GM23338 (cell line): ENCODE data around the gene MICAL3. TPM values are rescaled to one million over a fixed set of nuclear protein-coding genes. Genes with fewer than 3 reads are reported as not detected.

ENCODE experiments used
- ATAC-seq: fragments of 200-7000 bp; cut with Tn5 transposase; 3 replicates; pipeline ENCODE4 v1.9.1; 2020
- DNase-seq: peaks from one replicate; pipeline ENCODE4 v3.0.0-alpha.2; 2015; ENCODE audit warnings: low spot score
- H2AFZ ChIP-seq: fragments of 200-600 bp; sonication (generic); 2 replicates; pipeline ENCODE4 v1.8.0; 2016; ENCODE audit warnings: antibody characterized with exemption, mild to moderate bottlenecking, moderate library complexity
- H3F3A ChIP-seq: fragments of 200-600 bp; sonication (generic); replicated peaks from 2 replicates; pipeline ENCODE4 v1.8.0; 2017; ENCODE audit warnings: antibody characterized with exemption, mixed run types, low read depth
- H3K27ac ChIP-seq: fragments of 200-600 bp; sonication (generic); 2 replicates; pipeline ENCODE4 v1.6.1; 2016; ENCODE audit warnings: low read depth
- H3K27me3 ChIP-seq: fragments of 200-600 bp; sonication (generic); 2 replicates; pipeline ENCODE4 v1.8.0; 2016; ENCODE audit warnings: mild to moderate bottlenecking, mixed run types, moderate library complexity; ENCODE audit not compliant: insufficient read depth
- H3K36me3 ChIP-seq: fragments of 200-600 bp; sonication (generic); 2 replicates; pipeline ENCODE4 v1.8.0; 2016; ENCODE audit warnings: mild to moderate bottlenecking; ENCODE audit not compliant: insufficient read depth
- H3K4me1 ChIP-seq: fragments of 200-600 bp; sonication (generic); 2 replicates; pipeline ENCODE4 v1.8.0; 2016; ENCODE audit warnings: mild to moderate bottlenecking, moderate library complexity; ENCODE audit not compliant: insufficient read depth
- H3K4me2 ChIP-seq: fragments of 200-600 bp; sonication (generic); 2 replicates; pipeline ENCODE4 v1.7.1; 2017; ENCODE audit warnings: mixed run types
- H3K4me3 ChIP-seq: fragments of 200-600 bp; sonication (generic); 2 replicates; pipeline ENCODE4 v1.6.1; 2016; ENCODE audit warnings: mixed run types
- H3K79me2 ChIP-seq: fragments of 200-600 bp; sonication (generic); replicated peaks from 2 replicates; pipeline ENCODE4 v1.8.0; 2017; ENCODE audit warnings: mild to moderate bottlenecking; ENCODE audit not compliant: insufficient read depth
- H3K9me2 ChIP-seq: fragments of 200-600 bp; sonication (generic); 2 replicates; pipeline ENCODE4 v1.8.0; 2017; ENCODE audit not compliant: insufficient read depth
- H4K20me1 ChIP-seq: fragments of 200-600 bp; sonication (generic); replicated peaks from 2 replicates; pipeline ENCODE4 v1.8.0; 2017; ENCODE audit warnings: mild to moderate bottlenecking; ENCODE audit not compliant: insufficient read depth
- H3K27ac Mint-ChIP-seq: 2 replicates; pipeline ENCODE4 v1.8.0; 2020; ENCODE audit warnings: inconsistent platforms, mild to moderate bottlenecking, moderate library complexity, mixed read lengths
- H3K27me3 Mint-ChIP-seq: 3 replicates; pipeline ENCODE4 v1.8.0; 2022; ENCODE audit warnings: low read depth, mild to moderate bottlenecking, moderate library complexity, mixed read lengths, inconsistent platforms; ENCODE audit not compliant: insufficient read depth, poor library complexity
- H3K36me3 Mint-ChIP-seq: 3 replicates; pipeline ENCODE4 v1.8.0; 2021; ENCODE audit warnings: low read depth, mild to moderate bottlenecking, inconsistent platforms, moderate library complexity, mixed read lengths
- H3K4me1 Mint-ChIP-seq: 3 replicates; pipeline ENCODE4 v1.8.0; 2020; ENCODE audit warnings: mild to moderate bottlenecking, inconsistent platforms, mixed read lengths
- H3K4me3 Mint-ChIP-seq: 3 replicates; pipeline ENCODE4 v1.8.0; 2021; ENCODE audit warnings: moderate library complexity, mild to moderate bottlenecking, inconsistent platforms, mixed read lengths
- H3K9me3 Mint-ChIP-seq: 3 replicates; pipeline ENCODE4 v1.8.0; 2020; ENCODE audit warnings: moderate library complexity, mild to moderate bottlenecking, inconsistent platforms, mixed read lengths
- ETS1 ChIP-seq: IDR thresholded peaks from 2 replicates; pipeline ENCODE4 v1.6.1; 2016; ENCODE audit warnings: antibody characterized with exemption
- EZH2 ChIP-seq: fragments of 200-600 bp; sonication (generic); IDR thresholded peaks from one replicate; pipeline ENCODE4 v1.8.0; 2017; ENCODE audit warnings: antibody characterized with exemption, mild to moderate bottlenecking, low read depth; ENCODE audit not compliant: unreplicated experiment
- EZH2phosphoT487 ChIP-seq: fragments of 200-600 bp; sonication (generic); IDR thresholded peaks from one replicate; pipeline ENCODE4 v1.8.1; 2018; ENCODE audit warnings: antibody characterized with exemption; ENCODE audit not compliant: unreplicated experiment
- JUNB ChIP-seq: IDR thresholded peaks from one replicate; pipeline ENCODE4 v1.6.1; 2016; ENCODE audit warnings: antibody characterized with exemption; ENCODE audit not compliant: unreplicated experiment
- POLR2AphosphoS5 ChIP-seq: IDR thresholded peaks from 2 replicates; pipeline ENCODE4 v1.6.1; 2016; ENCODE audit warnings: antibody characterized with exemption, low read depth
- ZNF114 ChIP-seq: fragments of 250-450 bp; sonication (Bioruptor Pico); IDR thresholded peaks from 2 replicates; pipeline ENCODE4 v1.5.0; 2020; ENCODE audit warnings: mild to moderate bottlenecking, moderate library complexity
- polyA plus RNA-seq: library from polyadenylated mRNA; unstranded; fragments of >200 nt; fragmentation: Nextera tagmentation; extraction: Ambion mirVana; gene quantifications from 2 replicates; pipeline ENCODE4 v1.2.1, GENCODE V29; 2016
- total RNA-seq: library from RNA; depleted of rRNA; stranded (reverse); fragments of >200 nt; shearing (Covaris generic); gene quantifications from 2 replicates; pipeline ENCODE4 v1.2.3, GENCODE V29; 2014
- TF ChIP-seq, protein P1 (sequence below), 2 experiments: fragments of 200-600 bp in 1 of 2; sonication (generic) in 1 of 2; conservative IDR thresholded peaks; 2 replicates each; pipeline versions ENCODE4 v1.5.1 to v1.6.1; 2016 to 2017; ENCODE audit warnings: antibody characterized with exemption in 2 of 2, low read depth in 2 of 2, mild to moderate bottlenecking in 2 of 2, moderate library complexity in 1 of 2
- TF ChIP-seq, protein P2 (sequence below): fragments of 250-450 bp; sonication (Bioruptor Pico); IDR thresholded peaks from 2 replicates; pipeline ENCODE4 v1.5.0; 2020; ENCODE audit warnings: mild to moderate bottlenecking, moderate library complexity
- TF ChIP-seq, protein P3 (sequence below): IDR thresholded peaks from one replicate; pipeline ENCODE4 v1.6.1; 2018; ENCODE audit warnings: antibody characterized with exemption; ENCODE audit not compliant: unreplicated experiment

MICAL3 gene
- total and polyA plus RNA-seq, 2 experiments from 2014 or later: 10.1 to 33.9 TPM

- no peak for TF ChIP-seq ETS1
Observed at GRCh38 chr22:17897426-17897825, 126.9 kb downstream of the MICAL3 start (continued).

- no peaks in the 10 kb centered on the region; the same call in 1 of the 3 replicates for H3K4me1 Mint-ChIP-seq
- H3K9me3 Mint-ChIP-seq: no peaks in the 10 kb centered on the region
Observed at GRCh38 chr22:17896586-17896985, 127.8 kb downstream of the MICAL3 start.

More at GRCh38 chr22:17896586-17896985, 127.8 kb downstream of the MICAL3 start:
- TF ChIP-seq POLR2AphosphoS5: no peak
- no peak for TF ChIP-seq JUNB
- TF ChIP-seq ZNF114 (CRISPR knock-in tag): no peak
- TF ChIP-seq, protein P1, sequence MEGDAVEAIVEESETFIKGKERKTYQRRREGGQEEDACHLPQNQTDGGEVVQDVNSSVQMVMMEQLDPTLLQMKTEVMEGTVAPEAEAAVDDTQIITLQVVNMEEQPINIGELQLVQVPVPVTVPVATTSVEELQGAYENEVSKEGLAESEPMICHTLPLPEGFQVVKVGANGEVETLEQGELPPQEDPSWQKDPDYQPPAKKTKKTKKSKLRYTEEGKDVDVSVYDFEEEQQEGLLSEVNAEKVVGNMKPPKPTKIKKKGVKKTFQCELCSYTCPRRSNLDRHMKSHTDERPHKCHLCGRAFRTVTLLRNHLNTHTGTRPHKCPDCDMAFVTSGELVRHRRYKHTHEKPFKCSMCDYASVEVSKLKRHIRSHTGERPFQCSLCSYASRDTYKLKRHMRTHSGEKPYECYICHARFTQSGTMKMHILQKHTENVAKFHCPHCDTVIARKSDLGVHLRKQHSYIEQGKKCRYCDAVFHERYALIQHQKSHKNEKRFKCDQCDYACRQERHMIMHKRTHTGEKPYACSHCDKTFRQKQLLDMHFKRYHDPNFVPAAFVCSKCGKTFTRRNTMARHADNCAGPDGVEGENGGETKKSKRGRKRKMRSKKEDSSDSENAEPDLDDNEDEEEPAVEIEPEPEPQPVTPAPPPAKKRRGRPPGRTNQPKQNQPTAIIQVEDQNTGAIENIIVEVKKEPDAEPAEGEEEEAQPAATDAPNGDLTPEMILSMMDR (conservative IDR thresholded peaks at IDR 0.05; ENCODE audit: low read depth in 2 of 2): peak; percentile 60
- no peak for TF ChIP-seq EZH2
- TF ChIP-seq ETS1: no peak
- TF ChIP-seq, protein P2, sequence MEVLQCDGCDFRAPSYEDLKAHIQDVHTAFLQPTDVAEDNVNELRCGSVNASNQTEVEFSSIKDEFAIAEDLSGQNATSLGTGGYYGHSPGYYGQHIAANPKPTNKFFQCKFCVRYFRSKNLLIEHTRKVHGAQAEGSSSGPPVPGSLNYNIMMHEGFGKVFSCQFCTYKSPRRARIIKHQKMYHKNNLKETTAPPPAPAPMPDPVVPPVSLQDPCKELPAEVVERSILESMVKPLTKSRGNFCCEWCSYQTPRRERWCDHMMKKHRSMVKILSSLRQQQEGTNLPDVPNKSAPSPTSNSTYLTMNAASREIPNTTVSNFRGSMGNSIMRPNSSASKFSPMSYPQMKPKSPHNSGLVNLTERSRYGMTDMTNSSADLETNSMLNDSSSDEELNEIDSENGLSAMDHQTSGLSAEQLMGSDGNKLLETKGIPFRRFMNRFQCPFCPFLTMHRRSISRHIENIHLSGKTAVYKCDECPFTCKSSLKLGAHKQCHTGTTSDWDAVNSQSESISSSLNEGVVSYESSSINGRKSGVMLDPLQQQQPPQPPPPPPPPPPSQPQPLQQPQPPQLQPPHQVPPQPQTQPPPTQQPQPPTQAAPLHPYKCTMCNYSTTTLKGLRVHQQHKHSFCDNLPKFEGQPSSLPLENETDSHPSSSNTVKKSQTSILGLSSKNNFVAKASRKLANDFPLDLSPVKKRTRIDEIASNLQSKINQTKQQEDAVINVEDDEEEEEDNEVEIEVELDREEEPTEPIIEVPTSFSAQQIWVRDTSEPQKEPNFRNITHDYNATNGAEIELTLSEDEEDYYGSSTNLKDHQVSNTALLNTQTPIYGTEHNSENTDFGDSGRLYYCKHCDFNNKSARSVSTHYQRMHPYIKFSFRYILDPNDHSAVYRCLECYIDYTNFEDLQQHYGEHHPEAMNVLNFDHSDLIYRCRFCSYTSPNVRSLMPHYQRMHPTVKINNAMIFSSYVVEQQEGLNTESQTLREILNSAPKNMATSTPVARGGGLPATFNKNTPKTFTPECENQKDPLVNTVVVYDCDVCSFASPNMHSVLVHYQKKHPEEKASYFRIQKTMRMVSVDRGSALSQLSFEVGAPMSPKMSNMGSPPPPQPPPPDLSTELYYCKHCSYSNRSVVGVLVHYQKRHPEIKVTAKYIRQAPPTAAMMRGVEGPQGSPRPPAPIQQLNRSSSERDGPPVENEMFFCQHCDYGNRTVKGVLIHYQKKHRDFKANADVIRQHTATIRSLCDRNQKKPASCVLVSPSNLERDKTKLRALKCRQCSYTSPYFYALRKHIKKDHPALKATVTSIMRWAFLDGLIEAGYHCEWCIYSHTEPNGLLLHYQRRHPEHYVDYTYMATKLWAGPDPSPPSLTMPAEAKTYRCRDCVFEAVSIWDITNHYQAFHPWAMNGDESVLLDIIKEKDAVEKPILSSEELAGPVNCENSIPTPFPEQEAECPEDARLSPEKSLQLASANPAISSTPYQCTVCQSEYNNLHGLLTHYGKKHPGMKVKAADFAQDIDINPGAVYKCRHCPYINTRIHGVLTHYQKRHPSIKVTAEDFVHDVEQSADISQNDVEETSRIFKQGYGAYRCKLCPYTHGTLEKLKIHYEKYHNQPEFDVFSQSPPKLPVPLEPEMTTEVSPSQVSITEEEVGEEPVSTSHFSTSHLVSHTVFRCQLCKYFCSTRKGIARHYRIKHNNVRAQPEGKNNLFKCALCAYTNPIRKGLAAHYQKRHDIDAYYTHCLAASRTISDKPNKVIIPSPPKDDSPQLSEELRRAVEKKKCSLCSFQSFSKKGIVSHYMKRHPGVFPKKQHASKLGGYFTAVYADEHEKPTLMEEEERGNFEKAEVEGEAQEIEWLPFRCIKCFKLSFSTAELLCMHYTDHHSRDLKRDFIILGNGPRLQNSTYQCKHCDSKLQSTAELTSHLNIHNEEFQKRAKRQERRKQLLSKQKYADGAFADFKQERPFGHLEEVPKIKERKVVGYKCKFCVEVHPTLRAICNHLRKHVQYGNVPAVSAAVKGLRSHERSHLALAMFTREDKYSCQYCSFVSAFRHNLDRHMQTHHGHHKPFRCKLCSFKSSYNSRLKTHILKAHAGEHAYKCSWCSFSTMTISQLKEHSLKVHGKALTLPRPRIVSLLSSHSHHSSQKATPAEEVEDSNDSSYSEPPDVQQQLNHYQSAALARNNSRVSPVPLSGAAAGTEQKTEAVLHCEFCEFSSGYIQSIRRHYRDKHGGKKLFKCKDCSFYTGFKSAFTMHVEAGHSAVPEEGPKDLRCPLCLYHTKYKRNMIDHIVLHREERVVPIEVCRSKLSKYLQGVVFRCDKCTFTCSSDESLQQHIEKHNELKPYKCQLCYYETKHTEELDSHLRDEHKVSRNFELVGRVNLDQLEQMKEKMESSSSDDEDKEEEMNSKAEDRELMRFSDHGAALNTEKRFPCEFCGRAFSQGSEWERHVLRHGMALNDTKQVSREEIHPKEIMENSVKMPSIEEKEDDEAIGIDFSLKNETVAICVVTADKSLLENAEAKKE (CRISPR knock-in tag): no peak
- no peak for TF ChIP-seq EZH2phosphoT487
- TF ChIP-seq, protein P3, sequence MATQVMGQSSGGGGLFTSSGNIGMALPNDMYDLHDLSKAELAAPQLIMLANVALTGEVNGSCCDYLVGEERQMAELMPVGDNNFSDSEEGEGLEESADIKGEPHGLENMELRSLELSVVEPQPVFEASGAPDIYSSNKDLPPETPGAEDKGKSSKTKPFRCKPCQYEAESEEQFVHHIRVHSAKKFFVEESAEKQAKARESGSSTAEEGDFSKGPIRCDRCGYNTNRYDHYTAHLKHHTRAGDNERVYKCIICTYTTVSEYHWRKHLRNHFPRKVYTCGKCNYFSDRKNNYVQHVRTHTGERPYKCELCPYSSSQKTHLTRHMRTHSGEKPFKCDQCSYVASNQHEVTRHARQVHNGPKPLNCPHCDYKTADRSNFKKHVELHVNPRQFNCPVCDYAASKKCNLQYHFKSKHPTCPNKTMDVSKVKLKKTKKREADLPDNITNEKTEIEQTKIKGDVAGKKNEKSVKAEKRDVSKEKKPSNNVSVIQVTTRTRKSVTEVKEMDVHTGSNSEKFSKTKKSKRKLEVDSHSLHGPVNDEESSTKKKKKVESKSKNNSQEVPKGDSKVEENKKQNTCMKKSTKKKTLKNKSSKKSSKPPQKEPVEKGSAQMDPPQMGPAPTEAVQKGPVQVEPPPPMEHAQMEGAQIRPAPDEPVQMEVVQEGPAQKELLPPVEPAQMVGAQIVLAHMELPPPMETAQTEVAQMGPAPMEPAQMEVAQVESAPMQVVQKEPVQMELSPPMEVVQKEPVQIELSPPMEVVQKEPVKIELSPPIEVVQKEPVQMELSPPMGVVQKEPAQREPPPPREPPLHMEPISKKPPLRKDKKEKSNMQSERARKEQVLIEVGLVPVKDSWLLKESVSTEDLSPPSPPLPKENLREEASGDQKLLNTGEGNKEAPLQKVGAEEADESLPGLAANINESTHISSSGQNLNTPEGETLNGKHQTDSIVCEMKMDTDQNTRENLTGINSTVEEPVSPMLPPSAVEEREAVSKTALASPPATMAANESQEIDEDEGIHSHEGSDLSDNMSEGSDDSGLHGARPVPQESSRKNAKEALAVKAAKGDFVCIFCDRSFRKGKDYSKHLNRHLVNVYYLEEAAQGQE: no peak
- Mint-ChIP-seq H3K27ac (no peak overlapping the region), H3K36me3 (peaks cover 36% of the 10 kb centered on the region), H3K4me3 (no peak overlapping the region), H3K27me3 (peaks cover 2% of the 10 kb centered on the region)
- Histone ChIP-seq H3K27ac (no peak overlapping the region), H3K4me3 (no peak overlapping the region), H3K27me3 (no peaks in the 10 kb centered on the region), H3F3A (no peaks in the 10 kb centered on the region), H3K9me2 (no peaks in the 10 kb centered on the region), H4K20me1 (peaks cover 3% of the 10 kb centered on the region; the same call in 1 of the 2 replicates), H2AFZ (no peak overlapping the region), H3K36me3 (peaks cover 4% of the 10 kb centered on the region; the same call in 1 of the 2 replicates), H3K4me2 (no peak overlapping the region), H3K4me1 (no peaks in the 10 kb centered on the region), H3K79me2 (no peaks in the 10 kb centered on the region)
- peak; percentile 97 for ATAC-seq
- DNase-seq: peak; percentile 85
